ENCODE measurements around the gene BRSK1.
"Not testable (repeated sequence)": the region's sequence is repeated elsewhere in the genome, so short reads cannot be mapped to it uniquely, and the experiment has no call there.

BRSK1 gene

GRCh38 chr19:55315956-55316525 is 32.2 kb downstream of the BRSK1 start:
- H3K36me3 ChIP-seq (ENCODE audit: control insufficient read depth, insufficient read depth, low read length), result peaks cover 5% of the 10 kb centered on the region; the same call in 1 of the 2 replicates
- no peak overlapping the region for H3K4me3 ChIP-seq (ENCODE audit: low read length)
- H3K27ac ChIP-seq (ENCODE audit: low read length), result no peak overlapping the region
- no peaks in the 10 kb centered on the region for H3K9me3 ChIP-seq (ENCODE audit: control insufficient read depth, insufficient read depth, low read length)
- peaks cover 4% of the 10 kb centered on the region; the same call in 1 of the 2 replicates for H3K4me1 ChIP-seq (ENCODE audit: control insufficient read depth, insufficient read depth, low read length)
- no peak for DNase-seq (ENCODE audit: low read depth, low spot score)
- H3K27me3 ChIP-seq (ENCODE audit: control insufficient read depth, insufficient read depth, low read length), result no peaks in the 10 kb centered on the region
- no CpG with 5 or more reads among the region's 13 CpGs for WGBS (ENCODE audit: insufficient coverage, insufficient read length)

GRCh38 chr19:55316646-55317045 is 32.8 kb downstream of the BRSK1 start:
- Histone ChIP-seq H3K9me3 (ENCODE audit: control insufficient read depth, insufficient read depth, low read length) (no peaks in the 10 kb centered on the region), H3K27ac (ENCODE audit: low read length) (no peak overlapping the region), H3K4me1 (ENCODE audit: control insufficient read depth, insufficient read depth, low read length) (peaks cover 4% of the 10 kb centered on the region; the same call in 1 of the 2 replicates), H3K4me3 (ENCODE audit: low read length) (no peak overlapping the region), H3K36me3 (ENCODE audit: control insufficient read depth, insufficient read depth, low read length) (peaks cover 5% of the 10 kb centered on the region; the same call in 1 of the 2 replicates), H3K27me3 (ENCODE audit: control insufficient read depth, insufficient read depth, low read length) (no peaks in the 10 kb centered on the region)
- no CpG with 5 or more reads among the region's 8 CpGs for WGBS (ENCODE audit: insufficient coverage, insufficient read length)
- no peak for DNase-seq (ENCODE audit: low read depth, low spot score)

DNA sequence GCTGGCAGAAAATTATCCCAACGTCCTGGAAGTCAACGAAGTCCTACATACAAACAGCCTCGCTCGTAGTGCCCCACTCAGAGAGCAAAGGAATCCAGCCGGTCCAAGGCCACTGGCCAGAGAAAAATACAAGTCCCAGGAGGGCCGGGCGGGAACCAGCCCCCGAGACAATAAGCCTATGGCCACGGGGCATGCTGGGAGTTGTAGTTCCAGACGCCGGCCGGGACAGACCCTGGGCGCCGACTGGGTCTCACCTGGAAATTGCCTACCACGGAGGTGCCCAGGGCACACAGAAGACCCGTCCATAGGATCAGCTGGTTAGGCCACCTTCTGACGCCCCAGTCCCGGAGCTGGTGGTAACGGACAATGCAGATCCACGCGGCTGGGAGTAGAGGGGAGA is 36.0 kb downstream of the BRSK1 start:
- Histone ChIP-seq H3K36me3 (ENCODE audit: control insufficient read depth, insufficient read depth, low read length) (no peaks in the 10 kb centered on the region), H3K4me3 (ENCODE audit: low read length) (peak overlapping the region; percentile 45; the same call in 1 of the 2 replicates), H3K27me3 (ENCODE audit: control insufficient read depth, insufficient read depth, low read length) (no peaks in the 10 kb centered on the region), H3K9me3 (ENCODE audit: control insufficient read depth, insufficient read depth, low read length) (no peaks in the 10 kb centered on the region), H3K27ac (ENCODE audit: low read length) (no peak overlapping the region), H3K4me1 (ENCODE audit: control insufficient read depth, insufficient read depth, low read length) (peaks cover 4% of the 10 kb centered on the region; the same call in 1 of the 2 replicates)
- WGBS (ENCODE audit: insufficient coverage, insufficient read length), result no CpG with 5 or more reads among the region's 21 CpGs
- no peak for DNase-seq (ENCODE audit: low read depth, low spot score)

DNA sequence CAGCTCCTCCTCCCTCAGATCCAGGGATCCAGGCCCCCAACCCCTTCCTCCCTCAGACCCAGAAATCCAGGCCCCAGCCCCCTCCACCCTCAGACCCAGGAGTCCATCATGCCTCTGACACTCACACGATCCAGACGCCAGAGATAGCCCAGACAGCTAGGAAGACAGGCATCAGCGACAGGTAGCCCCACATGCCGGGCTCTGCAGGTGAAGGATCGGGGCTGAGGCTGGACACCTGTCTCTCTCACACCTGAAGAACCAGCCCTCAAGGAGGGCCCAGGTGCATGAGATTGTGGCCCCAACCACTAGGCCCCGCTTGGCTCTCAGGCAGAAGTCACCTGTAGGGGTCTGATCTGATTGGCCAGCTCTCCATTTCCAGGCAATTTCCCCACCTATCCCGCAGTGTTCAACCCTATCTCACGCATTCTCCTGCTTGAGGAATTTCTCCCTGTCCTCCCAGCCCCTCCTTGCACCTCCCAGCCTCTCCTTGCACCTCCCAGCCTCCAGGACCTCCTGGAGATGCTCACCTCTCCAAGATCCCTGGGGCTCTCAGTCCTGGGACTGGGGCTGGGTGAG is 37.1 kb downstream of the BRSK1 start:
- Histone ChIP-seq H3K9me3 (ENCODE audit: control insufficient read depth, insufficient read depth, low read length) (no peaks in the 10 kb centered on the region), H3K4me1 (ENCODE audit: control insufficient read depth, insufficient read depth, low read length) (peaks cover 4% of the 10 kb centered on the region; the same call in 1 of the 2 replicates), H3K36me3 (ENCODE audit: control insufficient read depth, insufficient read depth, low read length) (no peaks in the 10 kb centered on the region), H3K4me3 (ENCODE audit: low read length) (no peak overlapping the region), H3K27me3 (ENCODE audit: control insufficient read depth, insufficient read depth, low read length) (no peaks in the 10 kb centered on the region), H3K27ac (ENCODE audit: low read length) (no peak overlapping the region)
- no CpG with 5 or more reads among the region's 8 CpGs for WGBS (ENCODE audit: insufficient coverage, insufficient read length)
- no peak for DNase-seq (ENCODE audit: low read depth, low spot score)

DNA sequence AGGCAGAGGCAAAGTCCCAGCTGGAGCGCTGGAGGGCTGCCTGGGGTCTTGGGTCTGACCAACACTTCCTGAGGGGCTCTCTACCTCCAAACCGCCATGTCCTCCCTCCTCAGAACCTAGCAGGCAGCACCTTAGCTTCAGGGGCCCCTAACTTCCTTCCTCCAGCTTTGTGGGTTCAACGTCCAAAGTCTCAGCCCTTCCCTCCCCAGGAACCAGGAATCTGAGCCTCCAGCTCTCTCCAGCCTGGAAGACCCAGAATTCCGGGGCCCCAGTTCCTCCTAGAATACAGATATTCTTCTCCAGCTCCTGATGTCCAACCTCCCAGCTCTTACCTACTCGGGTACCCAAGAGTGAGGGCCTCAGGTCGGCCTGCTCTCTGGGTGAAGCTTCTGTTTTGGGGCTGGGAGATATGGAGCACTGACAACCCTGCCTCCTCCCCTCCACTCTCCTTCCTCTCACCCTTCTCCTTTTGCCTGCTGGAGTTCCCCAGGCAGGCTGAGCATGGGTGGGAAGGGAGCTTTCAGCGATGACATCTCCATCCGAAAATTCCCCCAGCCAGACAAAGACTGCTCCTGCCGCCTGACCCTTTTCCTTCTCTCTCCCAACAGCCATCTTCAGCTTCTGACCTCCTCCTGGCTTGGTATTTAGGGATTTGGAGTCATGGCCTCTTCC is 37.8 kb downstream of the BRSK1 start:
- H3K27me3 ChIP-seq (ENCODE audit: control insufficient read depth, insufficient read depth, low read length), result no peaks in the 10 kb centered on the region
- DNase-seq (ENCODE audit: low read depth, low spot score), result no peak
- H3K4me3 ChIP-seq (ENCODE audit: low read length), result no peak overlapping the region
- H3K27ac ChIP-seq (ENCODE audit: low read length), result no peak overlapping the region
- H3K4me1 ChIP-seq (ENCODE audit: control insufficient read depth, insufficient read depth, low read length), result peaks cover 4% of the 10 kb centered on the region; the same call in 1 of the 2 replicates
- H3K36me3 ChIP-seq (ENCODE audit: control insufficient read depth, insufficient read depth, low read length), result no peaks in the 10 kb centered on the region
- no CpG with 5 or more reads among the region's 9 CpGs for WGBS (ENCODE audit: insufficient coverage, insufficient read length)
- H3K9me3 ChIP-seq (ENCODE audit: control insufficient read depth, insufficient read depth, low read length), result no peaks in the 10 kb centered on the region

DNA sequence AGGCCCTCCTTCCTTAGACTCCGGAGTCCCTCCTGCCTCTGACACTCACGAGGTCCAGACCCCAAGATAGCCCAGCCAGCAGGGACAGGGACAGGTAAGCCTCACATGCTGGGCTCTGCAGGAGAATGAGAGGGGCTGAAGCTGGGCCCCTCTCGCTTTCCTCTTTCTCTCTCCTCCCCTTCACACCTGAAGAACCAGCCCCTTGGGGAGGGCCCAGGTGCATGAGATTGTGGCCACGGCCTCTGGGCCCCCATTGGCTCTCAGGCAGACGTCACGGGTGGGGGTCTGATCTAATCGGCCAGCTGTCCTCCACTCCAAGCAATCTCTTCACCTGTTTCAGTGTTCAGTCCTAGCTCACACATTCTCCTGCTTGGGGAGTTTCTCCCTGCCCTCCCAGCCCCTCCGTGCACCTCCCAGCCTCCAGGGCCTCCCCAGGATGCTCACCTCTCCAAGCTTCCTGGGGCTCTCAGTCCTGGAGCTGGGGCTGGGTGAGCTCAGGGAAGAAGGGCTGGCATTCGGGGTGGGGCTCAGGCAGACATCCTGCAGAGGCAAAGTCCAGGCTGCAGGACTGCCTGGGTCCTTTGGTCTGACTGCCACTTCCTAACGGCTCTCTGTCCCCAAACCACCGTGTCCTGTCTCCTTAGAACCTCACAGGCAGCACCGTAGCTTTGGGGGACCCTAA is 38.5 kb downstream of the BRSK1 start:
- DNase-seq (ENCODE audit: low read depth, low spot score), result no peak
- WGBS (ENCODE audit: insufficient coverage, insufficient read length), result no CpG with 5 or more reads among the region's 12 CpGs
- Histone ChIP-seq H3K4me3 (ENCODE audit: low read length) (no peak overlapping the region), H3K27me3 (ENCODE audit: control insufficient read depth, insufficient read depth, low read length) (no peaks in the 10 kb centered on the region), H3K27ac (ENCODE audit: low read length) (no peak overlapping the region), H3K9me3 (ENCODE audit: control insufficient read depth, insufficient read depth, low read length) (no peaks in the 10 kb centered on the region), H3K4me1 (ENCODE audit: control insufficient read depth, insufficient read depth, low read length) (peaks cover 4% of the 10 kb centered on the region; the same call in 1 of the 2 replicates), H3K36me3 (ENCODE audit: control insufficient read depth, insufficient read depth, low read length) (no peaks in the 10 kb centered on the region)

- no peak for DNase-seq (ENCODE audit: low read depth, low spot score)
- no peaks in the 10 kb centered on the region for H3K36me3 ChIP-seq (ENCODE audit: control insufficient read depth, insufficient read depth, low read length)
- H3K9me3 ChIP-seq (ENCODE audit: control insufficient read depth, insufficient read depth, low read length), result no peaks in the 10 kb centered on the region
- H3K4me3 ChIP-seq (ENCODE audit: low read length), result no peak overlapping the region
- no peak overlapping the region for H3K27ac ChIP-seq (ENCODE audit: low read length)
- peaks cover 4% of the 10 kb centered on the region; the same call in 1 of the 2 replicates for H3K4me1 ChIP-seq (ENCODE audit: control insufficient read depth, insufficient read depth, low read length)
- no CpG with 5 or more reads among the region's 6 CpGs for WGBS (ENCODE audit: insufficient coverage, insufficient read length)
- H3K27me3 ChIP-seq (ENCODE audit: control insufficient read depth, insufficient read depth, low read length), result no peaks in the 10 kb centered on the region
Measured at GRCh38 chr19:55324662-55325061, 40.9 kb downstream of the BRSK1 start.

- H3K27me3 ChIP-seq (ENCODE audit: control insufficient read depth, insufficient read depth, low read length), result no peaks in the 10 kb centered on the region
- WGBS (ENCODE audit: insufficient coverage, insufficient read length), result no CpG with 5 or more reads among the region's 14 CpGs
- peaks cover 1% of the 10 kb centered on the region; the same call in 1 of the 2 replicates for H3K4me1 ChIP-seq (ENCODE audit: control insufficient read depth, insufficient read depth, low read length)
- no peak within 1 kb of the TSS for H3K27ac ChIP-seq (ENCODE audit: low read length)
- H3K9me3 ChIP-seq (ENCODE audit: control insufficient read depth, insufficient read depth, low read length), result no peaks in the 10 kb centered on the region
- no peak for DNase-seq (ENCODE audit: low read depth, low spot score)
- no peak within 1 kb of the TSS for H3K4me3 ChIP-seq (ENCODE audit: low read length)
- H3K36me3 ChIP-seq (ENCODE audit: control insufficient read depth, insufficient read depth, low read length), result no peaks in the 10 kb centered on the region
Measured at GRCh38 chr19:55325172-55325571, 41.4 kb downstream of the BRSK1 start, which contains the start of gene TMEM150B. TMEM150B (minus strand) TSS chr19:55325341; CDS start chr19:55321036, 4,305 bp downstream.

DNA sequence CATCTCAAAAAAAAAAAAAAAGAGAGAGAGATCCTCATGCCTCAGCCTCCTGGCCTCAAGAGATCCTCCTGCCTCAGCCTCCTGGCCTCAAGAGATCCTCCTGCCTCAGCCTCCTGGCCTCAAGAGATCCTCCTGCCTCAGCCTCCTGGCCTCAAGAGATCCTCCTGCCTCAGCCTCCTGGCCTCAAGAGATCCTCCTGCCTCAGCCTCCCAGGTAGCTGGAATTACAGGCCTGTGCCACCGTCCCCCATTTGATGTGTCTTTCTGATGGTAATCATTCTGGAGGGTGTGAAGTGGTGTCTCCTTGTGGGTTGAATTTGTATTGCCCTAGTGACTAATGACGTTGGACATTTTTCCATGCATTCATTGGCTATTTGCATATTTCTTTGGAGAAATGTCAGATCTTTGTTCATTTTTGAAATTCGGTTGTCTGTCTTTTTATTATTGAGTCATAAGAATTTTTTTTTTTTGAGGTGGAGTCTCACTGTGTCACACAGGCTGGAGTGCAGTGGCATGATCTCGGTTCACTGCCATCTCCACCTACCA is 45.0 kb downstream of the BRSK1 start:
- not testable (repeated sequence) for H3K4me3 ChIP-seq (ENCODE audit: low read length); DNase-seq (ENCODE audit: low read depth, low spot score); H3K27ac ChIP-seq (ENCODE audit: low read length)

GRCh38 chr19:55329791-55330190 is 46.0 kb downstream of the BRSK1 start:
- WGBS (ENCODE audit: insufficient coverage, insufficient read length), result no CpG with 5 or more reads among the region's 6 CpGs
- DNase-seq (ENCODE audit: low read depth, low spot score); H3K27ac ChIP-seq (ENCODE audit: low read length): not testable (repeated sequence)

More for the DNA sequence above, 45.0 kb downstream of the BRSK1 start:
- H3K36me3 ChIP-seq (ENCODE audit: control insufficient read depth, insufficient read depth, low read length); H3K9me3 ChIP-seq (ENCODE audit: control insufficient read depth, insufficient read depth, low read length); H3K27me3 ChIP-seq (ENCODE audit: control insufficient read depth, insufficient read depth, low read length); H3K4me1 ChIP-seq (ENCODE audit: control insufficient read depth, insufficient read depth, low read length): not testable (repeated sequence)
- WGBS (ENCODE audit: insufficient coverage, insufficient read length), result no CpG with 5 or more reads among the region's 4 CpGs

More at GRCh38 chr19:55329791-55330190, 46.0 kb downstream of the BRSK1 start:
- not testable (repeated sequence) for H3K36me3 ChIP-seq (ENCODE audit: control insufficient read depth, insufficient read depth, low read length); H3K27me3 ChIP-seq (ENCODE audit: control insufficient read depth, insufficient read depth, low read length); H3K4me1 ChIP-seq (ENCODE audit: control insufficient read depth, insufficient read depth, low read length); H3K9me3 ChIP-seq (ENCODE audit: control insufficient read depth, insufficient read depth, low read length); H3K4me3 ChIP-seq (ENCODE audit: low read length)

Data from iPS DF 6.9 (cell line).